DOHH2 (cell line): Measurements from ENCODE around the gene RHOG.

ENCODE experiments used
- EZH2phosphoT487 ChIP-seq: fragments of 200-600 bp; sonication (generic); IDR thresholded peaks from 2 replicates; pipeline ENCODE4 v1.6.1; 2017; ENCODE audit warnings: borderline replicate concordance, mild to moderate bottlenecking, antibody characterized with exemption, low read length, moderate library complexity, mixed read lengths
- TF ChIP-seq, protein P1 (sequence below): fragments of 200-600 bp; sonication (generic); IDR thresholded peaks from one replicate; pipeline ENCODE4 v1.5.1; 2014; ENCODE audit warnings: antibody characterized with exemption, mild to moderate bottlenecking, low read depth, low read length; ENCODE audit not compliant: poor library complexity, severe bottlenecking

DNA sequence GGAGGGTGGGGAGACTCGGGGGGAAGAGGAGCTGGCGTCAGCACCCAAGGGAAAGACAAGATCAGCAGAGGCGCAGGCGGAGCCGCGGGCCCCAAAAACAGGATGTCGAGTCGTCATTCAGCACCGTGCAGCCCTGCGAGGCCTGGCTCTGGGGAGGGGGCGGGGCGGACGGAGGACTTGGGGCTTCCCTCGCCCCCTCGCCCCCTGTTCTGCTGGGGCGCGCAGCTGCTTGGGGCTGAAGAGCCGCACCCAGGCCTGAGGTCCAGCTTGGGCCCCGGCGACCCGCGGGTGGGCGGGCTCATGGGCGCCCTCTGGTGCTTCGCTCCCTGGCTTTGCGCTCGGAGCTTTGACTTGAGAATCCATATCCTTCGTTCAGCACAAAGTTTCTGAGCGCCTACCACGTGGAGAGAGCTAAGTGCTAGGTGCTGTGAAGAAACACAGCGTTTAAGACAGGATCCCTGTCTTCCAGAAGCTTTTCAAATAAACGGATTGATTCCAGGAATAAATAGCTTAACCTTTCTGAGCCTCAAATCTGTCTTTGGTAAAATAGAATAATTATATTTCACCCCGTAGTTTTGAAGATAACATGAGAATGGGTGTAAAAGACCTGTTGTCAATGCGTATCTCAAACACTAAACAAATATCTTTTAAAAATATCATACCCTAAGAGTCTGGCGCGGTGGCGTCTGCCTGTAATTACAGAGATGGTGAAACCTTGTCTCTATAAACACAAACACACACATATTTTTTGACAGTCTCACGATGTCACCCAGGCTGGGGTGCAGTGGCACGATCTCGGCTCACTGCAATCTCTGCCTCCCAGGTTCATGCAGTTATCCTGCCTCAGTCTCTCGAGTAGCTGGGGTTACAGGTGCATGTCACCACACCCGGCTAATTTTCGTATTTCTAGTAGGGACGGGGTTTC lies 929 bp upstream of the RHOG start:
- TF ChIP-seq, protein P1, sequence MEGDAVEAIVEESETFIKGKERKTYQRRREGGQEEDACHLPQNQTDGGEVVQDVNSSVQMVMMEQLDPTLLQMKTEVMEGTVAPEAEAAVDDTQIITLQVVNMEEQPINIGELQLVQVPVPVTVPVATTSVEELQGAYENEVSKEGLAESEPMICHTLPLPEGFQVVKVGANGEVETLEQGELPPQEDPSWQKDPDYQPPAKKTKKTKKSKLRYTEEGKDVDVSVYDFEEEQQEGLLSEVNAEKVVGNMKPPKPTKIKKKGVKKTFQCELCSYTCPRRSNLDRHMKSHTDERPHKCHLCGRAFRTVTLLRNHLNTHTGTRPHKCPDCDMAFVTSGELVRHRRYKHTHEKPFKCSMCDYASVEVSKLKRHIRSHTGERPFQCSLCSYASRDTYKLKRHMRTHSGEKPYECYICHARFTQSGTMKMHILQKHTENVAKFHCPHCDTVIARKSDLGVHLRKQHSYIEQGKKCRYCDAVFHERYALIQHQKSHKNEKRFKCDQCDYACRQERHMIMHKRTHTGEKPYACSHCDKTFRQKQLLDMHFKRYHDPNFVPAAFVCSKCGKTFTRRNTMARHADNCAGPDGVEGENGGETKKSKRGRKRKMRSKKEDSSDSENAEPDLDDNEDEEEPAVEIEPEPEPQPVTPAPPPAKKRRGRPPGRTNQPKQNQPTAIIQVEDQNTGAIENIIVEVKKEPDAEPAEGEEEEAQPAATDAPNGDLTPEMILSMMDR: peak; percentile 88
- TF ChIP-seq EZH2phosphoT487: no peak
